ENCODE data around the gene FMN1. TPM values are rescaled to one million over a fixed set of nuclear protein-coding genes. Genes with fewer than 3 reads are reported as not detected.

FMN1 gene
- total RNA-seq, 4 donors from 2014 or later = 32.6 to 102 (median 63.0) TPM

DNA sequence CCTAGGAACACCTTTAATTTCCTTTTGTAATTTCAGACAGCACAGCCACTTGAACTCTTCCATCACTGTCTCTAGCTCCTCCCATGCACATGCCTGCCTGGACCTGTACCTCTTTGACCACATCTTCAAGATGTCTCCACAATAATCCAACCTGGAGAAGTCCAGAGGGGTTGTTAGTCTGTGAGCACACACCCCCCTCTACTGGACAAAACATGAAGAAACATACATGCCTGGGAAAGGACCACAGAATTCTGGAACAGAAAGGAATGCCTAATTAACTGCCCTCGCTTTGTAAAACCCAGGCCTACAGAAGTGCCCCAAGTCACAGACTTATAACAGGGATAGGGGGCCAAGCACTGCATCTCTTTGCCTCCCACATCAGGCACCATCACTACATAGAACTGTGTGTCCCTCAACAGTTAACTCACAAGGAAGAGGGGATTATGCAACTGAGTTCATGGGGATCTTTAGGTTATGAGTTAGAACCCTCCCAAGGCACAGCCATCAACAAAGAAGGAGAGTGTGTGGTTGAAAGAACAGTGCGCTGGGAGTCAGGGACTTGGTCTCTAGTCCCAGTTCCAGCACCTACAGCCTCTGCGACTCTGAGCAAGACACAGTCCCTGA is 61.7 kb downstream of the FMN1 start:
- Histone ChIP-seq H3K27ac (no peak overlapping the region), H3K4me1 (peaks cover 0 to 12% (median 11%) of the 10 kb centered on the region in 4 donors), H3K9me3 (no peaks in the 10 kb centered on the region), H3K36me3 (no peaks in the 10 kb centered on the region), H3K4me3 (no peak overlapping the region), H3K27me3 (no peaks in the 10 kb centered on the region)
- in situ Hi-C loops (cut with MboI; ENCODE audit: low pct_ligation_motif_present in 1 of 4, low pct_unique_long_range_greater_than_20kb in 1 of 4, low sequenced_read_pairs in 3 of 4) (loop anchor here in 2 of 4 donors (10.0 to 25.0 kb wide), 2 partner anchors 48 to 471 kb away; no protein-coding TSS in a partner anchor), intact Hi-C loops (cut with DNase I; ENCODE audit: low total_unique reads) (no loop called here)
- 64% methylated on average over 3 of the region's 3 CpGs; no CpG with 5 or more reads in 1 of the 2 donors for WGBS, 2 donors (ENCODE audit: low coverage in 1 of 2)
- peak; percentile 33 for DNase-seq
- no peak for TF ChIP-seq POLR2AphosphoS5 (IDR thresholded peaks at IDR 0.05)
- TF ChIP-seq, protein P1, sequence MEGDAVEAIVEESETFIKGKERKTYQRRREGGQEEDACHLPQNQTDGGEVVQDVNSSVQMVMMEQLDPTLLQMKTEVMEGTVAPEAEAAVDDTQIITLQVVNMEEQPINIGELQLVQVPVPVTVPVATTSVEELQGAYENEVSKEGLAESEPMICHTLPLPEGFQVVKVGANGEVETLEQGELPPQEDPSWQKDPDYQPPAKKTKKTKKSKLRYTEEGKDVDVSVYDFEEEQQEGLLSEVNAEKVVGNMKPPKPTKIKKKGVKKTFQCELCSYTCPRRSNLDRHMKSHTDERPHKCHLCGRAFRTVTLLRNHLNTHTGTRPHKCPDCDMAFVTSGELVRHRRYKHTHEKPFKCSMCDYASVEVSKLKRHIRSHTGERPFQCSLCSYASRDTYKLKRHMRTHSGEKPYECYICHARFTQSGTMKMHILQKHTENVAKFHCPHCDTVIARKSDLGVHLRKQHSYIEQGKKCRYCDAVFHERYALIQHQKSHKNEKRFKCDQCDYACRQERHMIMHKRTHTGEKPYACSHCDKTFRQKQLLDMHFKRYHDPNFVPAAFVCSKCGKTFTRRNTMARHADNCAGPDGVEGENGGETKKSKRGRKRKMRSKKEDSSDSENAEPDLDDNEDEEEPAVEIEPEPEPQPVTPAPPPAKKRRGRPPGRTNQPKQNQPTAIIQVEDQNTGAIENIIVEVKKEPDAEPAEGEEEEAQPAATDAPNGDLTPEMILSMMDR (IDR thresholded peaks at IDR 0.05) = peak; percentile 51 to 77 (median 67)

DNA sequence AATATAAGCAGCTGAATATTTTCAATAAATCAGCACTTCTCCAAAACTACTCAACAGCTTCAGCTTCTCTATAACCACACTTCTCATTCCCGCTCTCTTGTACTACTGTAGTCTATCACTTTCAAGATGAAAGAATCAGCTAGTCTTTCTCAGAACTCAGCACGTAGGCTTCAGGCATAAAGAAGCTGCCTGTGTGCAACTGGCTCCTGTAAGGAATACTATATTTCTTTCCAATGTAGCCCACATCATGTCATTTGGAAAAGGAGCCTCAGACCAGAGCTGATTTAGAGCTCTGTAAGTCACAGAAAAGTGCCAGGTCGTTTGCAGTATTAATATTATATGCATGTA is 62.3 kb downstream of the FMN1 start:
- no peak overlapping the region for H3K4me3 ChIP-seq

DNA sequence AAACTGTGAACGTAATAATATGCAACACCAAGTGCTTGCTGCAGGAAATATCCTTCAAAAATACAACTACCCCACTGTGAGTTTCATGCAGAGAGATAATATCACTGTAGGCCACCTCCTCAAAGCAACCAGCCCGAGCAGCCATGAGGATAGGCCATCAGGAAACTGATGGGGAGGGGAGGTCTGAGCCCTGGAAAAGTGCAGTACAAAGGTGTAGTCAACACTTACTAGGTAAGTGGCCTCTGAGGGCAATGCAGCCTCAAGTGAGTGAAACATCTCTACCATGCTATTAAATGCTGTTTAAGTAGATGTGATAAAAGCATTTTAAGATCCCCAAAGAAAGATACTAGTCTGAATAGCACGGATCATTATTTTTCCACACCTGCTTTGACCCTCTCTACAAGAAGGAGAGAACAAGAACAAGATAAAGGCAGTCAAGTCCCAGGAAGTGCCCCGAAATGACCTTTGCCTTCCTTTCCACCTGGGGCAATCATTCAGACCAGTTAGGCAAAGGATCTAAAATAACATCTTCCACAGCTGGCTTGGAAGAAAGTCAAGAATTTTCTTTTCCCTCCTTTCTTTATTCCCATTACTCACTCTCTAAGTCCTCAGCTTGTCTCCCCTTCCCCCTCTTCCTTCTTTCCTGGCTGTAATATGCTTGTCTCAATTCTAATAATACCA is 62.8 kb downstream of the FMN1 start:
- Histone ChIP-seq H3K27ac (peak overlapping the region in 2 of 4 donors; percentile 2 to 13), H3K4me1 (peaks cover 0 to 22% (median 18%) of the 10 kb centered on the region in 4 donors), H3K36me3 (no peaks in the 10 kb centered on the region), H3K9me3 (no peaks in the 10 kb centered on the region), H3K27me3 (no peaks in the 10 kb centered on the region), H3K4me3 (no peak overlapping the region)
- intact Hi-C loops (cut with DNase I; ENCODE audit: low total_unique reads) = no loop called here
- in situ Hi-C loops (cut with MboI; ENCODE audit: low pct_ligation_motif_present in 1 of 4, low pct_unique_long_range_greater_than_20kb in 1 of 4, low sequenced_read_pairs in 3 of 4) = loop anchor here in 2 of 4 donors (10.0 to 25.0 kb wide), 2 partner anchors 47 to 469 kb away; no protein-coding TSS in a partner anchor
- TF ChIP-seq, protein P1 (IDR thresholded peaks at IDR 0.05) = no peak
- TF ChIP-seq POLR2AphosphoS5 (IDR thresholded peaks at IDR 0.05) (no peak), EP300 (IDR thresholded peaks at IDR 0.05; ENCODE audit: low read depth) (no peak), POLR2A (IDR thresholded peaks at IDR 0.05) (no peak)
- DNase-seq = no peak
- WGBS, 2 donors (ENCODE audit: low coverage in 1 of 2) = 48 to 50% methylated on average over 4 of the region's 4 CpGs

More for the DNA sequence above, 62.3 kb downstream of the FMN1 start:
- Histone ChIP-seq H3K27ac (peak overlapping the region; percentile 2 to 15 (median 14)), H3K9me3 (no peaks in the 10 kb centered on the region), H3K36me3 (no peaks in the 10 kb centered on the region), H3K27me3 (no peaks in the 10 kb centered on the region), H3K4me1 (peaks cover 0 to 17% (median 13%) of the 10 kb centered on the region in 4 donors)
- TF ChIP-seq POLR2A (IDR thresholded peaks at IDR 0.05) (no peak), EP300 (IDR thresholded peaks at IDR 0.05; ENCODE audit: low read depth) (no peak), POLR2AphosphoS5 (IDR thresholded peaks at IDR 0.05) (no peak)
- TF ChIP-seq, protein P1 (IDR thresholded peaks at IDR 0.05) = no peak
- 39 to 51% methylated on average over 2 to 3 of the region's 3 CpGs for WGBS, 2 donors (ENCODE audit: low coverage in 1 of 2)
- DNase-seq = no peak
- in situ Hi-C loops (cut with MboI; ENCODE audit: low pct_ligation_motif_present in 1 of 4, low pct_unique_long_range_greater_than_20kb in 1 of 4, low sequenced_read_pairs in 3 of 4) = loop anchor here in 2 of 4 donors (10.0 to 25.0 kb wide), 2 partner anchors 47 to 470 kb away; no protein-coding TSS in a partner anchor
- intact Hi-C loops (cut with DNase I; ENCODE audit: low total_unique reads) = no loop called here

DNA sequence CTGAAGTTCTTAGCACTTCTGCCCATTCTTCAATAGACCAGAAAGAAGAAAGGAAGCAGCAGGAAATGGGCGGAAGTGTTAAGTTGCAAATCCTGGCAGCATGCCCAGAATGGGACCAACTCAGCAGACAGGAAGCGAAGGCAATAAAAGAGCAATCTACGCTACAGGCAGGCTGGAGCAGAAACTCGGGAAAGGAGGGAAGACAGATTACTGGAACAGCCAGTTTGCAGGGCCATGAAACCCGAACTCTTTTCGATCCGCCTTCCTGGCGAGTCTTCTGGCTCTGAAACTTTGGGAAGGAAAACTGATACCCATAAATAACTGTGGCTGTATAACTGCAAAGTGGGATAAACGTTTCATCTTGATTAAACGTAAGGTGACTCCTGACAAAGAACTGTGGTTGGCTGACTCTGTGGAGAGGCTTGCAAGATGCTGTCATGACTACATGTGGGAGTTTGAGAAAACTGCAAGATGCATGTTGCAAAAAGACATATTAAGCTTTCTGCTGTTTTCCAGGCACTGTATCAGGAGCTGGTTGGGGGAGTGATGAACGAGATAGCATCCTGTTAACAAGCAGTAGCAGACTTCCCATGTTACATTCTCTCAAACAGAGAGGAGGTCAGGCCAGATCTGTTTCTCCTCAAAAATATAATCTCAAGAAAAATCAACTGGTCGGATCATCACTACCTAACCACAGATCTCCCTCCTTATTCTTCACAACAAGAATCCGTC is 67.8 kb downstream of the FMN1 start:
- DNase-seq = peak; percentile 82
- no peaks in the 10 kb centered on the region for H3K27me3 ChIP-seq
- no peaks in the 10 kb centered on the region for H3K36me3 ChIP-seq
- no peak for TF ChIP-seq POLR2A (IDR thresholded peaks at IDR 0.05)
- TF ChIP-seq EP300 (IDR thresholded peaks at IDR 0.05; ENCODE audit: low read depth) = no peak
- TF ChIP-seq, protein P1 (IDR thresholded peaks at IDR 0.05) = no peak
- peak in 2 of 3 donors; percentile 26 to 30 for TF ChIP-seq POLR2AphosphoS5 (IDR thresholded peaks at IDR 0.05)
- intact Hi-C loops (cut with DNase I; ENCODE audit: low total_unique reads) (no loop called here), in situ Hi-C loops (cut with MboI; ENCODE audit: low pct_ligation_motif_present in 1 of 4, low pct_unique_long_range_greater_than_20kb in 1 of 4, low sequenced_read_pairs in 3 of 4) (loop anchor here in 1 of 4 donors (25.0 kb wide), 1 partner anchor 464 kb away; no protein-coding TSS in a partner anchor)
- peaks cover 4 to 24% (median 18%) of the 10 kb centered on the region in 4 donors for H3K4me1 ChIP-seq
- 21 to 47% methylated on average over 5 to 13 of the region's 13 CpGs for WGBS, 2 donors (ENCODE audit: low coverage in 1 of 2)
- no peak overlapping the region for H3K4me3 ChIP-seq
- H3K27ac ChIP-seq = peak overlapping the region; percentile 58 to 61 (median 60)
- no peaks in the 10 kb centered on the region for H3K9me3 ChIP-seq

Measured in transverse colon (tissue), 4 donors.